ENCODE data around the gene SEMA3B.

The SEMA3B gene

DNA sequence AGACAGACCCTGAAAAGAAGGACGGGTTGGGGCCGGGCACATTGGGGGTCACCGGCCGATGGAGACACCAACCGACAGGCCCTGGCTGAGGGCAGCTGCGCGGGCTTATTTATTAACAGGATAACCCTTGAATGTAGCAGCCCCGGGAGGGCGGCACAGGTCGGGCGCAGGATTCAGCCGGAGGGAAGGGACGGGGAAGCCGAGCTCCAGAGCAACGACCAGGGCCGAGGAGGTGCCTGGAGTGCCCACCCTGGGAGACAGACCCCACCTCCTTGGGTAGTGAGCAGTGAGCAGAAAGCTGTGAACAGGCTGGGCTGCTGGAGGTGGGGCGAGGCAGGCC, 7.8 kb downstream of the SEMA3B start:
- no peak overlapping the region for H3K4me3 ChIP-seq (ENCODE audit: low read length)
- H3F3A ChIP-seq (ENCODE audit: insufficient read depth, low read length), result no peaks in the 10 kb centered on the region
- H3K27me3 ChIP-seq (replicated peaks; ENCODE audit: insufficient read depth, low read length), result peaks cover 61% of the 10 kb centered on the region
- no peaks in the 10 kb centered on the region for H3K9me3 ChIP-seq (replicated peaks; ENCODE audit: insufficient read depth, low read length)
- no peaks in the 10 kb centered on the region for H3K36me3 ChIP-seq (replicated peaks; ENCODE audit: insufficient read depth, low read length)
- DNase-seq, result no peak
- H4K20me1 ChIP-seq (ENCODE audit: insufficient read depth, low read length), result no peaks in the 10 kb centered on the region
- H3K9me2 ChIP-seq (replicated peaks; ENCODE audit: insufficient read depth, low read length), result no peaks in the 10 kb centered on the region
- no peak overlapping the region for H3K9ac ChIP-seq (ENCODE audit: low read length)
- peaks cover 13% of the 10 kb centered on the region; the same call in 1 of the 2 replicates for H3K4me1 ChIP-seq (ENCODE audit: low read length)
- H3K4me2 ChIP-seq (ENCODE audit: low read depth, low read length), result no peak overlapping the region
- no peak overlapping the region for H2AFZ ChIP-seq (ENCODE audit: low read length)
- H3K27ac ChIP-seq (ENCODE audit: low read length), result no peak overlapping the region
- no peak for TF ChIP-seq EZH2 (optimal IDR thresholded peaks at IDR 0.05; ENCODE audit: low read depth, low read length)
- TF ChIP-seq, protein P1, sequence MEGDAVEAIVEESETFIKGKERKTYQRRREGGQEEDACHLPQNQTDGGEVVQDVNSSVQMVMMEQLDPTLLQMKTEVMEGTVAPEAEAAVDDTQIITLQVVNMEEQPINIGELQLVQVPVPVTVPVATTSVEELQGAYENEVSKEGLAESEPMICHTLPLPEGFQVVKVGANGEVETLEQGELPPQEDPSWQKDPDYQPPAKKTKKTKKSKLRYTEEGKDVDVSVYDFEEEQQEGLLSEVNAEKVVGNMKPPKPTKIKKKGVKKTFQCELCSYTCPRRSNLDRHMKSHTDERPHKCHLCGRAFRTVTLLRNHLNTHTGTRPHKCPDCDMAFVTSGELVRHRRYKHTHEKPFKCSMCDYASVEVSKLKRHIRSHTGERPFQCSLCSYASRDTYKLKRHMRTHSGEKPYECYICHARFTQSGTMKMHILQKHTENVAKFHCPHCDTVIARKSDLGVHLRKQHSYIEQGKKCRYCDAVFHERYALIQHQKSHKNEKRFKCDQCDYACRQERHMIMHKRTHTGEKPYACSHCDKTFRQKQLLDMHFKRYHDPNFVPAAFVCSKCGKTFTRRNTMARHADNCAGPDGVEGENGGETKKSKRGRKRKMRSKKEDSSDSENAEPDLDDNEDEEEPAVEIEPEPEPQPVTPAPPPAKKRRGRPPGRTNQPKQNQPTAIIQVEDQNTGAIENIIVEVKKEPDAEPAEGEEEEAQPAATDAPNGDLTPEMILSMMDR (IDR thresholded peaks at IDR 0.05; ENCODE audit: low read length), result no peak
- TF ChIP-seq EZH2phosphoT487 (IDR thresholded peaks at IDR 0.05; ENCODE audit: low read length), result no peak
- no peaks in the 10 kb centered on the region for H3K79me2 ChIP-seq (ENCODE audit: low read length)

DNA sequence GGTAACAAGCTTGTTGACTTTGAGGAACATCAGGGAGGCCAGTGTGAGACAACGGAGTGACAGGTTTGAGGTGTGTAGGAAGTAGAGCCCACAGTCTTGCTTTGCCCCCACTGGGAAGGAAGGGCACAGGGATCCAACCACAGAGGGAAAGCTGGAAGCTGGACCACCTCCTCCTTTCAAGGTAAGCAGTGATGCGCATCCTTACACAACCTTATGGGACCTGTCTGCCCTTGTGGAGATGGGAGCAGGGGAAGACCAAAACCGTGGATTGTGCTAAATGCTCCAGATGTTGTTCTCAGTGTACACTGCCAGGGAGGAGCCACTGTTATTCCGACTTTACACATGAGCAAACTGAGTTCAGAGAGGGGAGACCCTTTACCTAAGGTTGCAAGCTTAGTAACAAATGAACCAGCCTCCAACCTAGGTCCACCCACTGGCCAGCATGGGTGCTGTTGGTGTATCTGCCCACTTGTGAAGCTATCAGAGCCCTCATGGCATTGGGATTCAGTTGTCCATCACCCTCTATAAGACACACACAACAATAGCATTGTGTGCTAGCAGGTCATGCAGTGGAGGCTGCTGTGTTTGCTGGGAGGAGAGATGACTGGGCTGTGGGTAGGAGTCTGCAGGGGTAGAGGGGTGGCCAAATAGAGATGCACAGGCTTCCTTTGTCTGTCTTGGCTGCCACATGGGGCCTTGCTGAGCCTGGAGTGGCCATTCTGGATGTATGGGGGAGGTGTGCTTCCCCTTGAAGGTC, 9.4 kb downstream of the SEMA3B start:
- Histone ChIP-seq H4K20me1 (ENCODE audit: insufficient read depth, low read length) (no peaks in the 10 kb centered on the region), H3K79me2 (ENCODE audit: low read length) (no peaks in the 10 kb centered on the region), H3K4me2 (ENCODE audit: low read depth, low read length) (no peak overlapping the region), H3K27me3 (replicated peaks; ENCODE audit: insufficient read depth, low read length) (peaks cover 54% of the 10 kb centered on the region), H3K36me3 (replicated peaks; ENCODE audit: insufficient read depth, low read length) (no peaks in the 10 kb centered on the region), H3K27ac (ENCODE audit: low read length) (no peak overlapping the region), H3K4me3 (ENCODE audit: low read length) (no peak overlapping the region), H3K4me1 (ENCODE audit: low read length) (peaks cover 10% of the 10 kb centered on the region; the same call in 1 of the 2 replicates), H2AFZ (ENCODE audit: low read length) (no peak overlapping the region), H3F3A (ENCODE audit: insufficient read depth, low read length) (no peaks in the 10 kb centered on the region), H3K9ac (ENCODE audit: low read length) (no peak overlapping the region), H3K9me2 (replicated peaks; ENCODE audit: insufficient read depth, low read length) (no peaks in the 10 kb centered on the region), H3K9me3 (replicated peaks; ENCODE audit: insufficient read depth, low read length) (no peaks in the 10 kb centered on the region)
- TF ChIP-seq, protein P1 (IDR thresholded peaks at IDR 0.05; ENCODE audit: low read length), result no peak
- no peak for TF ChIP-seq EZH2phosphoT487 (IDR thresholded peaks at IDR 0.05; ENCODE audit: low read length)
- TF ChIP-seq EZH2 (optimal IDR thresholded peaks at IDR 0.05; ENCODE audit: low read depth, low read length), result no peak
- no peak for DNase-seq

DNA sequence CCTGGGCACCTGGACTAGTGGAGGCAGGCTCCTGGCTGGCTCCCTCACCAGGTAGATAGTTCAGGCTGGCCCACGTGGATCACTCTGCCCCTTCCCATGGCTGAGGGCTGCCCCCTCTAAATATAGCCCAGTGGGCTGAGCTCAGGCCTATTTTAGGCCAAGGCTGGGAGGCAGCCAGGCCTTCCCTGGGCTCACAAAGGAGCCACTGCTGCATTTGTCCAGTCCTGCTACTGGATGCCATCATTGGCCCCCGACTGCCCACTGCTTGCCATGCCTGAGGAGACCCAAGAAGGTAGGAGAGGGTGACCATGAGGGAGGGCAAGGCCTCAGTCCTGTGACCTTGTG, 9.9 kb downstream of the SEMA3B start, which contains the start of gene LSMEM2:
LSMEM2 (plus strand) TSS at position 208 of the 345 bp plus-strand sequence; CDS start at position 235, 27 bp downstream.
- Histone ChIP-seq H3K9me2 (replicated peaks; ENCODE audit: insufficient read depth, low read length) (no peaks in the 10 kb centered on the region), H3K79me2 (ENCODE audit: low read length) (no peaks in the 10 kb centered on the region), H3K27ac (ENCODE audit: low read length) (no peak within 1 kb of the TSS), H3K4me2 (ENCODE audit: low read depth, low read length) (no peak within 1 kb of the TSS), H3K4me3 (ENCODE audit: low read length) (no peak within 1 kb of the TSS), H3K9ac (ENCODE audit: low read length) (no peak within 1 kb of the TSS), H3K27me3 (replicated peaks; ENCODE audit: insufficient read depth, low read length) (peaks cover 48% of the 10 kb centered on the region), H3K4me1 (ENCODE audit: low read length) (peaks cover 8% of the 10 kb centered on the region; the same call in 1 of the 2 replicates), H3K9me3 (replicated peaks; ENCODE audit: insufficient read depth, low read length) (no peaks in the 10 kb centered on the region), H3K36me3 (replicated peaks; ENCODE audit: insufficient read depth, low read length) (no peaks in the 10 kb centered on the region), H3F3A (ENCODE audit: insufficient read depth, low read length) (no peaks in the 10 kb centered on the region), H2AFZ (ENCODE audit: low read length) (no peak within 1 kb of the TSS), H4K20me1 (ENCODE audit: insufficient read depth, low read length) (no peaks in the 10 kb centered on the region)
- DNase-seq, result no peak
- TF ChIP-seq EZH2phosphoT487 (IDR thresholded peaks at IDR 0.05; ENCODE audit: low read length) (no peak), EZH2 (optimal IDR thresholded peaks at IDR 0.05; ENCODE audit: low read depth, low read length) (no peak)
- TF ChIP-seq, protein P1 (IDR thresholded peaks at IDR 0.05; ENCODE audit: low read length), result no peak
